T1000 (cell line): Measurements from ENCODE around the gene ANKRD49.
"Not testable (repeated sequence)": the region's sequence is repeated elsewhere in the genome, so short reads cannot be mapped to it uniquely, and the experiment has no call there.

Source experiments
- DNase-seq: peaks from one replicate; lab custom pipeline; 2025; ENCODE audit warnings: mixed read lengths; lab: John Stamatoyannopoulos, UW

Gene ANKRD49

GRCh38 chr11:94493281-94494125 is at the start of gene ANKRD49, which contains the start of gene MRE11:
ANKRD49 (plus strand) TSS chr11:94493984; CDS start chr11:94496694, 2,710 bp downstream.
MRE11 (minus strand) TSS chr11:94493844; CDS start chr11:94492801, 1,043 bp downstream.
- DNase-seq: peak; percentile 92

GRCh38 chr11:94445641-94446040 is 48.1 kb upstream of the ANKRD49 start:
- DNase-seq: no peak

- no peak for DNase-seq
These were observed 46.6 kb upstream of the ANKRD49 start for GRCh38 chr11:94447149-94447548.

GRCh38 chr11:94449029-94449428 is 44.8 kb upstream of the ANKRD49 start:
- DNase-seq: no peak

GRCh38 chr11:94449437-94449836 is 44.3 kb upstream of the ANKRD49 start:
- no peak for DNase-seq

- no peak for DNase-seq
These were observed 43.7 kb upstream of the ANKRD49 start for GRCh38 chr11:94450048-94450447.

GRCh38 chr11:94452988-94453387 is 40.8 kb upstream of the ANKRD49 start:
- no peak for DNase-seq

- no peak for DNase-seq
These were observed 39.5 kb upstream of the ANKRD49 start for GRCh38 chr11:94454301-94454700.

- no peak for DNase-seq
These were observed 37.9 kb upstream of the ANKRD49 start for GRCh38 chr11:94455861-94456260.

- DNase-seq: no peak
These were observed 36.4 kb upstream of the ANKRD49 start for GRCh38 chr11:94457118-94458029.

GRCh38 chr11:94459576-94459975 is 34.2 kb upstream of the ANKRD49 start:
- no peak for DNase-seq

- no peak for DNase-seq
These were observed 24.4 kb upstream of the ANKRD49 start for GRCh38 chr11:94469416-94469815.

- no peak for DNase-seq
These were observed 20.6 kb upstream of the ANKRD49 start for GRCh38 chr11:94472916-94473799.

GRCh38 chr11:94477624-94478023 is 16.2 kb upstream of the ANKRD49 start:
- DNase-seq: no peak

GRCh38 chr11:94481342-94481741 is 12.4 kb upstream of the ANKRD49 start:
- no peak for DNase-seq

GRCh38 chr11:94486068-94486467 is 7.7 kb upstream of the ANKRD49 start:
- no peak for DNase-seq

- no peak for DNase-seq
These were observed 419 bp downstream of the ANKRD49 start for GRCh38 chr11:94494126-94494680.

GRCh38 chr11:94500181-94500580 is 6.4 kb downstream of the ANKRD49 start:
- no peak for DNase-seq

GRCh38 chr11:94501522-94501921 is 7.7 kb downstream of the ANKRD49 start:
- no peak for DNase-seq

GRCh38 chr11:94504689-94505293 is 11.0 kb downstream of the ANKRD49 start:
- DNase-seq: no peak

GRCh38 chr11:94506513-94506912 is 12.7 kb downstream of the ANKRD49 start:
- not testable (repeated sequence) for DNase-seq
